ENCODE results near the gene PEX16.

PEX16 gene

DNA sequence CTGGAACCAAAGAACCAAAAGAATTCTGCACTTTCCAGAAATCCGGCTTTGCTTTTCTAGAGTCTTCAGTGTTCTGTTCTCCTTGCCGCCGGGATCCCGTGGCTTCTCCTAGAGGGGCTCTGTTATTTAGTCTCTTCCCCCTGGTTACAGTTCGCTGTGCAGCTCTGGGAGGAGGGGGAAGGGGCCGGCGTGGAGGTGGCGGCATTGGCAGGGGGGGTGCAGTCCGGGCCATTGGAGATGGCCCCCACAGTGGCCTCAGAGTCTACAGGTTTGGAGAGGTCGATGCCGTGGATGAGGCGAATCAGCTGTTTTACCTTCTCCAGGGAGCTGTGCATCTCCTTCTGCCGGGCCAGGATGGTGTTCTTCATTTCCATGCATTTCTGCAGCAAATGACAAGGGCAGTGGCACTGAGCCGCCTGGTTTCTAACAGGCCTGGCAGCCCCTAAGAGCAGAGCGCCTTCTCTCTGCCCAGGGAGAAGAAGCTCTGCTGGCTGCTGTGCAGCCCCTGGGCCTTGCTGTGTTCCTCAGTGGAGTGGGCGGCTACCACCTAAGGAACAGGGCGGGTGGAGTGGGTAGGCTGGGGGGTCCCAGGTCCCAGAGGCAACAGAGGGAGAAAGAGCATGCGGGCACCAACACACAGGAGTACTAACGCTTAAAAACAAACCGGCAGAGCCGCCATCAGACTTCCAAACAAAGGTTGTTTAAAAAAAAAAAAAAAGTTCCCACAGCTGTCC lies 16.3 kb upstream of the PEX16 start:
- TF ChIP-seq, protein P1, sequence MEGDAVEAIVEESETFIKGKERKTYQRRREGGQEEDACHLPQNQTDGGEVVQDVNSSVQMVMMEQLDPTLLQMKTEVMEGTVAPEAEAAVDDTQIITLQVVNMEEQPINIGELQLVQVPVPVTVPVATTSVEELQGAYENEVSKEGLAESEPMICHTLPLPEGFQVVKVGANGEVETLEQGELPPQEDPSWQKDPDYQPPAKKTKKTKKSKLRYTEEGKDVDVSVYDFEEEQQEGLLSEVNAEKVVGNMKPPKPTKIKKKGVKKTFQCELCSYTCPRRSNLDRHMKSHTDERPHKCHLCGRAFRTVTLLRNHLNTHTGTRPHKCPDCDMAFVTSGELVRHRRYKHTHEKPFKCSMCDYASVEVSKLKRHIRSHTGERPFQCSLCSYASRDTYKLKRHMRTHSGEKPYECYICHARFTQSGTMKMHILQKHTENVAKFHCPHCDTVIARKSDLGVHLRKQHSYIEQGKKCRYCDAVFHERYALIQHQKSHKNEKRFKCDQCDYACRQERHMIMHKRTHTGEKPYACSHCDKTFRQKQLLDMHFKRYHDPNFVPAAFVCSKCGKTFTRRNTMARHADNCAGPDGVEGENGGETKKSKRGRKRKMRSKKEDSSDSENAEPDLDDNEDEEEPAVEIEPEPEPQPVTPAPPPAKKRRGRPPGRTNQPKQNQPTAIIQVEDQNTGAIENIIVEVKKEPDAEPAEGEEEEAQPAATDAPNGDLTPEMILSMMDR (IDR thresholded peaks at IDR 0.05) = no peak
- H3K36me3 ChIP-seq = peaks cover 61 to 79% (median 70%) of the 10 kb centered on the region in 3 donors
- peaks cover 0 to 7% (median 0%) of the 10 kb centered on the region in 4 donors for H3K4me1 ChIP-seq
- no peak overlapping the region for H3K27ac ChIP-seq
- no peaks in the 10 kb centered on the region for H3K27me3 ChIP-seq
- no peaks in the 10 kb centered on the region for H3K9me3 ChIP-seq
- intact Hi-C loops (cut with DNase I; ENCODE audit: low total_unique reads) = no loop called here
- DNase-seq = peak in 1 of 2 donors; percentile 48
- H3K4me3 ChIP-seq = no peak overlapping the region

DNA sequence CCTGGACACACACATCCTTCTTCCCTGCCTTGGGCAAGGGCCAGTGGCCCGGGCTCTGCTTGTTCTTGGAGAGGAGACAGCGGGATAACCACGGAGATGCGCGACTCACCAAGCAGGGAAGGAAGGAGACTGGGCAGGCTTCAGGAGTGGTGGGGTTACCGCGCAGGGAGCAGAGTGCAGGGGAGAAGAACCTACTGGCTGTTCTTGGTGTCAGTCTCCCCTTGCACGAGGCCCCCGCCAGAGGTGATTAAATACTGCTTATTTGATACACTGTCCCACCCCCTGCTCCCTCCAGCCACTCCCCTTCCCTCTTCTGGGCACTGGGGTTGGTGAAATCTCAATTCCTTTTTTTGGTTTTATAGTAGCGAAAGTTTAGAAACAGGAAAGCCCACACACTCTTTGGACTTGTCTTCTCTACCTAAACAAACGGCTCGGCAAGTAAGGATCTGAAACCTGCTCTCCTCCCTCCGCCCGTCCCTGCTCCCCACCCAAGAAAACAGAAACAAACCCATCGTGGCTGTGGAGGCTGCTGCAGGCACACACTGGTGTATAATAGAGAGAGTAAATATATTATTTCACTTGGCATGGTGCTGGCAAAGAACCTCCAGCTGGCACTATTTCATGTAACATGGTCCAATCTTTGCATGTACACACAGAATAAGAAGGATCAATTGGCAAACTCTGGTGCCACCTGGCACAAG lies 15.6 kb upstream of the PEX16 start:
- TF ChIP-seq, protein P1 (IDR thresholded peaks at IDR 0.05) = no peak

GRCh38 chr11:45932217-45932616 lies 14.5 kb upstream of the PEX16 start:
- intact Hi-C loops (cut with DNase I; ENCODE audit: low total_unique reads) = no loop called here
- peak in 1 of 2 donors; percentile 51 for DNase-seq
- TF ChIP-seq, protein P1 (IDR thresholded peaks at IDR 0.05) = no peak
- Histone ChIP-seq H3K27ac (no peak overlapping the region), H3K4me1 (peaks cover 0 to 7% (median 0%) of the 10 kb centered on the region in 4 donors), H3K4me3 (no peak overlapping the region), H3K9me3 (no peaks in the 10 kb centered on the region), H3K36me3 (peaks cover 51 to 76% (median 57%) of the 10 kb centered on the region in 3 donors), H3K27me3 (peaks cover 0 to 6% of the 10 kb centered on the region in 2 donors)

More for the DNA sequence above, 15.6 kb upstream of the PEX16 start:
- Histone ChIP-seq H3K4me1 (peaks cover 0 to 7% (median 0%) of the 10 kb centered on the region in 4 donors), H3K36me3 (peaks cover 61 to 79% (median 68%) of the 10 kb centered on the region in 3 donors), H3K4me3 (no peak overlapping the region), H3K9me3 (no peaks in the 10 kb centered on the region), H3K27me3 (peaks cover 0 to under 1% of the 10 kb centered on the region in 2 donors), H3K27ac (no peak overlapping the region)
- DNase-seq = peak in 1 of 2 donors; percentile 60
- intact Hi-C loops (cut with DNase I; ENCODE audit: low total_unique reads) = no loop called here

DNA sequence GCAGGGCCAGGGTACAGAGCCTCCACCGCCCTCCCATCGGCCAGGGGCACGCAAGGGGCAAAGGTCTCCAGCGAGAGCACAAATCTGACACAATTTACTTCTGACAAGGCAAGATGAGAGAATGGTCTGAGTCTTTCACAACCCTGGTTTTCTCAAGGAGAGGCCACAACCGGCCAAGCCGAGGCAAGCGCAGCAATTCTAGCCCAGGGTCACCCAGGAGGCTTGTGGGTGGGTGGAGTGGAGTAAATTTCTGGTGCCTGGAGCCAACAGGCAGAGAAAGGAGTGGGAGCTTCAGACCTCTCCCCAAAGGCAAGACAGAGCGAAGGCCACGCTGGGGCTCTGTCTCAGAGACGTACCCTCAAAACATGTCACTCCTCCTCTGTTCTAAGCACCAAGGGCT lies 14.1 kb upstream of the PEX16 start:
- Histone ChIP-seq H3K27me3 (peaks cover 0 to 10% of the 10 kb centered on the region in 2 donors), H3K27ac (no peak overlapping the region), H3K9me3 (no peaks in the 10 kb centered on the region), H3K4me1 (peaks cover 0 to 7% (median 0%) of the 10 kb centered on the region in 4 donors), H3K4me3 (no peak overlapping the region), H3K36me3 (peaks cover 48 to 71% (median 53%) of the 10 kb centered on the region in 3 donors)
- TF ChIP-seq, protein P1 (IDR thresholded peaks at IDR 0.05) = no peak
- DNase-seq = peak in 1 of 2 donors; percentile 49
- intact Hi-C loops (cut with DNase I; ENCODE audit: low total_unique reads) = no loop called here

DNA sequence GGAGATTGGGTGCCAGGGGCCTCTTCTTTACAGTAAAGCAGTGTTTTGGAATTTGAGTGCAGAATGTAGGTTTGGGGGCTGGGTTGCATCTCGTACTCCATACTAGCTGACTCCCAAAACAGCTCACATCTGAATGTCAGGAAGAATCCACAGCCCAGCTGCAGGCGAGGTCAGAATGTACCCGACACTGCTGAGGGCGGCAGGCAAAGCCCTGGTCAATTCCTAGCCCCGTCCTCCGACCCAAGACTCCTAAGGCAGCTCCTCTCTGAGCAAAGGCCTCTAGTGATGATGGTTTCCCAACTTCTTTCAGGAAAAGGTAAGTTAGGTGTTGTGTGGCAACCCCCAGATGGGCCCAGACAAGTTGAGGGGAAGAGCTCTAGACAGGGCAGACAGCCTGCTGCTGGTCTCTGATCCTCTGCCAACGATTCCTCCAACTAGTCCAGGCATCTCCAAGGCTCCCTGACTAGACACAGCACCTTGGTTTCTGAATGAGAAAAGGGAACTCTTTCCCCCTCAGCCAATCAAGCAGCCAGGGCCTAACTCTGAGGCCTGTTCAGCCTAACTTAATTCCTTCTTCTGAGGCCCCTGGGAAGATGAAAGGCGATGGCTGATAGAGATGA lies 13.4 kb upstream of the PEX16 start:
- TF ChIP-seq, protein P1 (IDR thresholded peaks at IDR 0.05) = no peak
- Histone ChIP-seq H3K27me3 (peaks cover 0 to 15% of the 10 kb centered on the region in 2 donors), H3K9me3 (no peaks in the 10 kb centered on the region), H3K27ac (no peak overlapping the region), H3K4me3 (no peak overlapping the region), H3K36me3 (peaks cover 41 to 65% (median 47%) of the 10 kb centered on the region in 3 donors), H3K4me1 (peaks cover 0 to 7% (median 0%) of the 10 kb centered on the region in 4 donors)
- intact Hi-C loops (cut with DNase I; ENCODE audit: low total_unique reads) = no loop called here
- no peak for DNase-seq
